Cortex of kidney (tissue), 1 donor: ENCODE data around the gene HERC3.

Experiments used
- DNase-seq: peaks from one replicate; lab custom pipeline; 2025; lab: John Stamatoyannopoulos, UW

HERC3 gene

GRCh38 chr4:88591787-88592599 lies at the start of gene HERC3:
HERC3 (plus strand) TSS chr4:88592480; CDS start chr4:88605824, 13,344 bp downstream.
- peak; percentile 70 for DNase-seq

DNA sequence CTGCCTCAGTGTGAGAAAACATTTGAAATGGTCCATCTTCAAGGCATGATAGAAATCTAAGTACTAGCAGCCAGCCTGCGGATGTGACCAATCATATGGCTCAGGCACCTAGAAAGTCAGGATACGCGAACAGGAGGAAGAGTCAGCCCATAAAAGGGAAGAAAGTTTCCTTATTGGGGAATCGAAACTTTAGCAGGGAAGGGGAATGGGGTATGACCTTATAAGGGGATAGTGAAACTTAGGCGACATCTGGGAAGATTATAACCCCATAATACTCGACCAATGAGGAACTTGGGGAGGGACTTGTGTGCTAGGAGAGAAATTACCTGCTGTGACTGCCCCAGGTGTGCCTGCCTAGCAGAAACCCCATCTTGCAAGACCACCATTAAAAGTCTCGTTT lies 42.5 kb upstream of the HERC3 start:
- no peak for DNase-seq

GRCh38 chr4:88567591-88567990 lies 24.7 kb upstream of the HERC3 start:
- DNase-seq, result no peak

DNA sequence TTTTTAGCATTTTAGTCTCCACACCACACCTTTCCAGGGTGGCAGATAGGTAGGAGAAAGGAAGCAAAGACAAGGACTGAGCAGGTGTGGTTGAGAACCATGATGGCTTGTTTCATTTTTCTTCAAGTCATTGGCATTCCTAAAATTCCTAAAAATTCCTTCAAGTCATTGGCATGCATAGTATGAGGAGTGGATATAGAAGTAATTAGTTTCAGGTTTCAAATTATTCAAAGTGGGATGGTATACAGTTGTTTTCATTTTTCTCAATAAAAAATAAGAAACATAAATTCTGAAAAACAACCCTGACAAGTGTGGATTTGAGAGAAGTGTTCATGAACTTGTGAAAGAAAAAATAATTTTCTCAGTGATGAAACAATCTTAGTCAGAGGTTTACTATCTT lies 22.3 kb upstream of the HERC3 start:
- no peak for DNase-seq

DNA sequence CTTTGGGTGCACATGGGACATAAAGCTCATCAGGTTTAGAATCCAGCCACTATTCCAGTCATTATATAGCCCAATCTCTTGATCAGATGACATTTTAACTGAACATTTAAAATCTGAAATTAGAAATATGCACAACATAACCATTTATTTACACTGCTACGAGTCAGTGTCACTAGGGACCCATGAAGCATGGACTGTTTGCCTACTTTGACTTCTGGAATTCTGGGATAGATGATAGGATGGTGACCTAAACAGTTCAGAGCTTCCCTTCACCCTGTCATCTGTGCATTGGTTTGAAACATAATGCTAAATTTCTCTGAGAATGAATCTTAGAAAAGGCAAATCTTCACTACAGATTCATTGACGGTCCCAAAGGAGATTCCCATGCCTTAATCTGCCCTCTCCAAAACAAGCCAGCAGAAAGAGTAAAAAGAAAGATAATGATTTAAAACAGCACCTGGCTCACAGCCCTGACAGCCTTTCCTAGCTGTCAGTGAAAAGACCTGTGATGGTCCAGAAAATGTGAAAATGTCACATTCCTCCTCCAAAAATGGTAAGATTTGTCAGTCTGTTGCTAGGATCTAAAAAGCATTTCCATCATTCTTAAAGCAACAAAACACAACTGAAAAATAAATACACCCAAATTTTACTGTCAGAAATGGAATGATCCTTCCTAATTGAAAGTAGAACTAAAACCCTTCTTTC lies 18.9 kb upstream of the HERC3 start:
- no peak for DNase-seq

GRCh38 chr4:88573995-88574394 lies 18.3 kb upstream of the HERC3 start:
- no peak for DNase-seq

DNA sequence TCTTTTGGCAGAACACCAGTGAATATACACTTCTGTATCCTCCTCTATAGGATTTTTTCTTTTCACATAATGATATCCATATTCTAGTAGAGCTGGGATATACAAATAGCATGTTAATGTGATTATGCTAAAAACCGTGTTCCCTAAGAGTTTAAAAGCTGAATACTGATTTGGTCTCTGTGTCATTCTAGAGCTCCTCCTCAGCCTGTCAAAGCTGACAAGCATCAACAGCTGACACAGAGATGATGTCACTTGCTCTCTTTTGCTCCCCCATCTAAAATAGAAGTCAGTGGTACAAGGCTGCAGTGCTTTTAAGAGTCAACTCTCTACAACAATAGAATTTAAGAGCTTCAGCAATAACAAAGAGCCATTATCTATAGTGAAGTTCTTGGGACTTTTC lies 17.1 kb upstream of the HERC3 start:
- no peak for DNase-seq

DNA sequence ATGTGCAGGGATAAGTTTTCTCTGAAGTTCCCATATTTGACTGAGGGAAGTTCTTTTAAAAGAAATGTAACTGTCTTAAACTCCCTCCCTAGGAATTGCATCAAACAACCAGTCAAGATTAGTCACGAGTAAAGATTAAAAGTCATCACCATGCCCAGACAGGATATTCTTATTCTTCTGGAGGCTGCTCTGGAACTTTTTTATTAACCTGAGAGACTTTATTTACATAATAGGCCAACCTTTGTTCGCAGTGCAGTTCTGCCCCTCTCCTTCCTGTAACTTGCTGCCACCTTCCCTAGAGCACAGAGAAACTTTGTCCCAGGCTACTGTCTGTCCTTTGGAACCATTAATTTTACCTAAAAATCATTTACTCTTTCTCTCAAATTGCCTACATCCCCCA lies 9.8 kb upstream of the HERC3 start:
- DNase-seq, result no peak

GRCh38 chr4:88583631-88584470 lies 8.4 kb upstream of the HERC3 start:
- no peak for DNase-seq

DNA sequence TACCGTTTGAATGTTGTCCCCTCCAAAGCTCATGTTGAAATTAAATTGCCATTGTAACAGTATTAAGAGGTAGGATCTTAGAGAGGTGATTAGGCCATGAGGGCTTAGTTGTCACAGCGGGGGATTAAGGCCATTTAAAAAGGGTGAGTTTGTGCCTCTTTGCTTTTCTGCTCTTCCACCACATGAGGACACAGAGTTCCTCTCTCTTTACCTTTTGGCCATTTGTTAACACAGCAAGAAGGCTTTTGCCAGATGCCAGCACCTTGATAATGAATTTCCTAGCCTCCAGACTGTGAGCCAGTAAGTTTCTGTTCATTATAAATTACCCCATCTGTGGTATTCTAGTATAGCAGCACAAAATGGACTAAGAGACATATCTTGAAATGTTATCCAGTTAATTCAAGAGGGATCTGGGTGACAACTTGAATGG lies 7.8 kb upstream of the HERC3 start:
- no peak for DNase-seq

GRCh38 chr4:88585917-88586316 lies 6.4 kb upstream of the HERC3 start:
- no peak for DNase-seq

GRCh38 chr4:88587306-88587705 lies 5.0 kb upstream of the HERC3 start:
- no peak for DNase-seq

DNA sequence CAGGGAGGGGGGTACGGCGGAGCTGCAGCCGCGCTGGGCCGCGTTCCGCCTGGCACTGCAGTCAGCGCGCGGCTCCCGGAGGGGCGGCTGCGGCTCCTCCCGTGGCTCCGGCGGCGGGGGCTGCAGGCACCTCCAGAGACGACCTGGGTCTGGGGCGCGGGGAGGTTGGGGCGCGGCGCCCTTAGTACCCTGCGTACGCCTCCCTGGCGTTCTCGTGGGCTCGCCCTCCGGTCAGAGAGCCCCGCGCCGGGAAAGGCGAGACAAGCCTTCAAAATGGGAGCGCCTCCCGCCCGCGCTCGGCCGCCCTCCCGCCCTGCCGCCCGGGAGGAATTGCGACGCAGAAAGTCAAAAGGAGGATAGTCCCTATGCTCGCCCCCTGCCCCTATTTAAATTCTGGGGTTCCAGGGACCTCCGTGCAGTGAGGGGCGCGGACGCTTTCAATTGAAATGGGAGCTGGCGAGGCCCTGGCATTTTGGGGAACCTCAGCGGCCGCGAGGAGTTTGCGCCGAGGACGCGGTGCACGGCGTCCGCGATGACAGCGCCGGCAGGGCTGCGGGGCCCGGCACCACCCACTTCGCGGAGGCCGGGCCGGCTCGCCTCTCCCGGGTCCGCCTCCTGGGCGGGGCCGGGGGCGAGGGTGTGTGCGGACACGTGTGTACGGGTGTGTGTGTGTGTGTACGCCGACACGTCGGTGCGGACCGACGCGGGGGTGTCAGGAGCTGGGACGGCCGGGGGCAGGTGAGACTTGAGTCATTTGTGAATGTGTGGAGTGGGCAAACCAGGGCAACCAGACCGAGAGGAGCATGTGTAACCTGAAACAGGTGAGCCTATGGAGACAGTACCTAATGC lies 544 bp downstream of the HERC3 start:
- no peak for DNase-seq

GRCh38 chr4:88597970-88598660 lies 5.8 kb downstream of the HERC3 start:
- no peak for DNase-seq

GRCh38 chr4:88599298-88599697 lies 7.0 kb downstream of the HERC3 start:
- no peak for DNase-seq

GRCh38 chr4:88599714-88600113 lies 7.4 kb downstream of the HERC3 start:
- DNase-seq, result no peak

GRCh38 chr4:88600176-88600838 lies 8.0 kb downstream of the HERC3 start:
- DNase-seq, result no peak

GRCh38 chr4:88604978-88605678 lies 12.8 kb downstream of the HERC3 start:
- DNase-seq, result no peak

- DNase-seq, result no peak
These were observed 13.5 kb downstream of the HERC3 start for GRCh38 chr4:88605736-88606135.

DNA sequence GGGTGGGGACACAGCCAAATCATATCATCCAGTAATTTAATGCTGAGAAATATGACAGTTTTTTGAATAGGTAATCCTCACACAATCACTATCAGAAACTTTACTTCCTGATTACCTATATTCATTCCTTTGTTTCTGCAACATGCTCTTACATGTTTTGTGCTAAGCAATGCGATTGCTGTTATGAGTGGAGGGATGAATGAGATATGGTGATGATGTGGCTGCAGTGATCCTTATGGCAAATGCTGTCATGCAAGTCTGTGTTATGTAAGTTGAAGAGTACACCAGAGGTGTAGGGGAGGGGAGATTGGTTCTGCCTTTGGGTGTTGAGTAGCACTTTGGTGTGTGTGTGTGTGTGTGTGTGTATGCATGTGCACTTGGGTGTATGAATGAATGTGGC lies 14.6 kb downstream of the HERC3 start:
- no peak for DNase-seq
